ENCODE data around the gene TMEM108.

- TF ChIP-seq CTCF (conservative IDR thresholded peaks at IDR 0.05; ENCODE audit: low read depth in 2 of 2) (no peak), POLR2AphosphoS5 (IDR thresholded peaks at IDR 0.05; ENCODE audit: low read depth) (no peak), EZH2phosphoT487 (IDR thresholded peaks at IDR 0.05; ENCODE audit: unreplicated experiment) (no peak), REST (IDR thresholded peaks at IDR 0.05; ENCODE audit: unreplicated experiment) (no peak), CREB1 (CRISPR knock-in tag; IDR thresholded peaks at IDR 0.05; ENCODE audit: low read depth) (no peak), JUNB (IDR thresholded peaks at IDR 0.05; ENCODE audit: unreplicated experiment) (no peak), EZH2 (IDR thresholded peaks at IDR 0.05; ENCODE audit: low read depth, unreplicated experiment) (no peak), ZNF114 (CRISPR knock-in tag; IDR thresholded peaks at IDR 0.05) (no peak), ETS1 (IDR thresholded peaks at IDR 0.05) (no peak)
Observed at GRCh38 chr3:133119176-133119575, 81.0 kb downstream of the TMEM108 start.
